ENCODE results near the gene IGFLR1. TPM values are rescaled to one million over a fixed set of nuclear protein-coding genes. Genes with fewer than 3 reads are reported as not detected.

The IGFLR1 gene
- total and polyA plus RNA-seq, 2 donors (not counting 3 experiments of a cell fraction or from before 2014, with no cell fraction given), result 2.6 to 7.6 TPM

GRCh38 chr19:35716801-35717664 is 25.2 kb downstream of the IGFLR1 start:
- Histone ChIP-seq H3K36me3 (ENCODE audit: control insufficient read depth in 2 of 2, extremely low read depth in 1 of 2, insufficient read depth in 2 of 2, low read length in 2 of 2) (peaks cover 2 to 11% of the 10 kb centered on the region in 2 experiments), H3K4me3 (replicated peaks in 1 of 3; ENCODE audit: insufficient read depth in 1 of 3, low read depth in 1 of 3, low read length in 3 of 3) (peak overlapping the region; percentile 30 to 57 (median 46)), H3K4me1 (ENCODE audit: control insufficient read depth, extremely low read depth, insufficient read depth, low read length) (peaks cover 17% of the 10 kb centered on the region), H3K79me2 (ENCODE audit: control insufficient read depth, insufficient read depth, low read length) (peaks cover 30% of the 10 kb centered on the region), H3K27ac (ENCODE audit: insufficient read depth, low read depth, low read length) (peak overlapping the region; percentile 36), H4K20me1 (replicated peaks; ENCODE audit: control insufficient read depth, extremely low read depth, insufficient read depth, low read length) (no peaks in the 10 kb centered on the region), H3K4me2 (ENCODE audit: insufficient read depth, low read length) (peak overlapping the region; percentile 61), H2AFZ (ENCODE audit: low read depth, low read length) (peak overlapping the region; percentile 97), H3K9me1 (replicated peaks; ENCODE audit: control insufficient read depth, extremely low read depth, insufficient read depth, low read length) (no peaks in the 10 kb centered on the region), H3K9me3 (replicated peaks; ENCODE audit: control insufficient read depth, insufficient read depth, low read length) (no peaks in the 10 kb centered on the region), H3K9ac (replicated peaks; ENCODE audit: extremely low read depth, insufficient read depth, low read length) (peak overlapping the region; percentile 39), H3K27me3 (ENCODE audit: control insufficient read depth in 2 of 2, insufficient read depth in 2 of 2, low read length in 2 of 2) (no peaks in the 10 kb centered on the region)
- BruUV-seq (replicated peaks), result no TSS peak
- ChIA-PET CTCF (interaction anchor here (1.0 to 1.8 kb wide), 3 partner anchors 15 to 31 kb away, joined by 3 to 7 read pairs (median 4); partner anchors contain the start of genes LIN37, PSENEN and U2AF1L4), POLR2A (no interaction called here)
- FAIRE-seq (peak; percentile 90), DNase-seq (ENCODE audit: low read depth, low spot score) (peak; percentile 95)
- dilution Hi-C loops (cut with MboI; ENCODE audit: extremely low pct_ligation_motif_present, low sequenced_read_pairs) (no loop called here), intact Hi-C loops (cut with micrococcal nuclease) (loop anchor here (1.0 kb wide), 11 partner anchors 15 to 365 kb away; partner anchors contain the start of genes PROSER3, PSENEN and U2AF1L4)
- TF ChIP-seq, protein P1, sequence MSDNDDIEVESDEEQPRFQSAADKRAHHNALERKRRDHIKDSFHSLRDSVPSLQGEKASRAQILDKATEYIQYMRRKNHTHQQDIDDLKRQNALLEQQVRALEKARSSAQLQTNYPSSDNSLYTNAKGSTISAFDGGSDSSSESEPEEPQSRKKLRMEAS (IDR thresholded peaks at IDR 0.05; ENCODE audit: insufficient read depth, insufficient read length), result no peak
- TF ChIP-seq CTCF (IDR thresholded peaks at IDR 0.05; ENCODE audit: extremely low read depth in 1 of 2, insufficient read depth in 1 of 2, low read depth in 1 of 2, low read length in 2 of 2) (peak; percentile 87 to 91), POLR2AphosphoS5 (IDR thresholded peaks at IDR 0.05; ENCODE audit: insufficient read depth, low read depth, low read length) (peak; percentile 21)
